GM21360 (cell line): ENCODE measurements around the gene RAD51B.

Experiments used
- ATAC-seq: cut with Tn5 transposase; IDR thresholded peaks from one replicate; pipeline ENCODE4 v1.9.1; 2021; ENCODE audit warnings: mild to moderate bottlenecking, moderate library complexity; ENCODE audit not compliant: unreplicated experiment

Gene RAD51B

DNA sequence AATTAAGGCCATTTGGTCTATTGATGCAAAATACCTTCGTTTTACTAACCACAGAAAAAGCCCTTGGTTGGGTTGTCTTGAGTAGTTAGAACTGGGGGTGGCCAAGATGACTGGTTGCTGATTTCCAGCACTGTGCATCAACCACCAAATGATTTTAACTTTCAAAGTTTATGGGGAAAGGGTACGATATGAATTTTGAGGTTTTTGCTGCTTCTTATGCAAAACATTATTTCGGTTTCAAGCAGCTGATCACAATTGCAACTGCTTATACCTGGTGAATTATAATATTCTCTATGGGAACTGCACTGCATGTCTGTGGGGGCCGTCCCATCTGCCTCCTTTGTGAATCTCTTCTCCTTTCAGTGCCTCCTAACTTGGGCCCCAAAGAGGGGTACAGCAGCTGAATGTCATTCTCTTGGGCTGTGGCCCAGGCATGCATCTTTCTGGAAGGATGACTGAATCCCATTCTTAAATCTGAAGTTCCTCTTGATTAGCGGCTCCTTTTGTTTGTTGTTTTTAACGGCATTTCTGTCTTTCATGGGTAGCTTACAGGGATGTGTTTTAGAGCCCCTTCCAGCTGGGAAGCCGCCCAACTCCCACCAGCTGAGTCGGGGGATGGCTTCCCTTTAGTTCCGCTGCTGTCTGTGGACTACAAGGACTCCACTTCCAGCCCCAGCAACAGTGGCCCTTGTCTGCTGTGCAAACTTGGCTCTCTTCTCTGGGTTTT, 493.5 kb downstream of the RAD51B start:
- ATAC-seq: peak; percentile 82

DNA sequence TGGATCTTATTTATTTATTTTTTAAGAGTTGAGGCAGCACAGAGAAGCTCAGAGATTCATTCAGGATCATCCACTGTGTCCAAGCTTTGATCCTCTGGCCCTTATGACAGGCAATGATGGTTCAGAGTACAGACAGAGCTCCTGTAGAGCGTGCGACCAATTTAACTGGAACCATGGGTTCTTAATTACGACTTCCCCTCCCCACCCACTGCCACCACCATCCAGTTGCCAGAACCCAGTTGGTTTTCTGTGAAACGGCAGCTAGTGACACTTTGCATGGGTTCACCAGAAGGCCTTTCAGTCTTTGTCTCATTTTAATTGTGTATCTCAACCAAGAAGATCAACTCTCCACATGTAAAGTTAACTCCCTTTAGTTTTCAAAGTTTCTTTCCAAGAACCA, 495.1 kb downstream of the RAD51B start:
- ATAC-seq: no peak

DNA sequence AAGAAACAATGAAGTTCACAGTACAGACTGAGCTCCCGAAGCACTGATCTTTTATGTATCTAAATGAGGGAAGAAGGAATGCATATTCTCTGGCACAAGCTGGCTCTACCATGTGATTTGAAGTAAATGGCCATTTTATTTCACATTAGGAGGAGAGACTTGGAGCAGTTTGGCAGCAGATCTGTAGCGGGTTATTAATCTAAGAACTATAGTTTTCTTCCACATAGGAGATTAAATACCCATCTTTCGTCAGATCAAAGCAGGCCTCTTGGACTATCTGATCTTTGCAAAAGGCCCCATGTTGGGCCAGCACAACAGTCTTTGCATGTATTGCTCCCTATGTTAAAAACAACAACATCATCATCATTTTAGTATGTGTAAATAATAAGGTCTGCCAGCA, 495.5 kb downstream of the RAD51B start:
- no peak for ATAC-seq

DNA sequence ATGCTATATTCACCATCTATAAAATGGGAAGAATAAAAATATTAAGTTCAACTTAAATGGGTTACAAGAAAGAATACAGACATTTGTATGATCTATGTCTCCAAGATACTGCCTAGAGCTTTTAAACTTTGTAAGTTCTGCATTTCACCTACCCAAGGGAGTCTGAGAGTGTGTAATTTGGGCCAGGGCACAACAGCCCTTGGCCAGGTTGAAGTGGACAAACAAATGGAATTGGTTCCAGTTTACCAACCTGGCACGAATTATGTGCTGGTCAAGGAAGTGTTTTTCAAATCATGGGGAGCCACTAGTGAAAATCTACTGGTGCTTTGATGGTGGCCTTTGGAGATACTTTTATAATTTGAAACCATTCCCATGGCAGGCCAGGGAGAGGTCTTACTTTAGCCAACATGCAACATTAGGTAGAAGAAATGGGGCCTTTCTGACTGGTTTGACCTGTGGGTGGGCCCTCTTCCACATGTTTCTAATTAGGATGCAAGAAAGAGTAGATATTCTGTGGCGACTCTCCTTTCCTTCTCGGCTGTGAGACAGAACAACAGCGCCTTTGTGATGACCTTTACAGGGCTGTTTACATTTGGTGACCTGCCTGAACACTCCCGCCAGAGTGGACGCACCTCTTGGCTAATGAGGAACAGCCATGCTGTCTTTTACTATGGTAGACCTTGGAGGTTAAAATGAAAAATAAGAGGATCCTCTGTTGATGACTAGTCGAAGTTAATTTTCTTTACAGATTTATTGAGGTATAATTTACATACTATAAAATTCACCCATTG, 496.7 kb downstream of the RAD51B start:
- ATAC-seq: no peak

DNA sequence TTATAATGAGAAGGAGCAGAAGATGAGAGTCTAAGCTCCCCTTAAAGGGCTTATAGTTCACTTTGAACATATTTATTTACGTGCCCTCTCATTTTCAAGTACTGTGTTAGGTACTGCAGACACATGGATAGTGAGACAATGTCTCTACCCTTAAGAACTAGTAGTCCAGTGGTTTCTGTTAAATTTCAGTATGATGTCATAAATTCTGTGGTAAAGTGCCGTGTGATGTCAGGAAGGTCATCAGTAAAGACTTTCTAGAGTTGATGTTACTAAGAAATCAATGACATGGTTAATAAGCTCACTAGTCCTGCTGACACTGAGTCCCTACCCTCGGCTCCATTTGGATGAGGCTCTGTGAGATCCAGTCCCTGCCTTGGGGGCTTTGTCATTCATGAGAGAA, 497.7 kb downstream of the RAD51B start:
- ATAC-seq: no peak

DNA sequence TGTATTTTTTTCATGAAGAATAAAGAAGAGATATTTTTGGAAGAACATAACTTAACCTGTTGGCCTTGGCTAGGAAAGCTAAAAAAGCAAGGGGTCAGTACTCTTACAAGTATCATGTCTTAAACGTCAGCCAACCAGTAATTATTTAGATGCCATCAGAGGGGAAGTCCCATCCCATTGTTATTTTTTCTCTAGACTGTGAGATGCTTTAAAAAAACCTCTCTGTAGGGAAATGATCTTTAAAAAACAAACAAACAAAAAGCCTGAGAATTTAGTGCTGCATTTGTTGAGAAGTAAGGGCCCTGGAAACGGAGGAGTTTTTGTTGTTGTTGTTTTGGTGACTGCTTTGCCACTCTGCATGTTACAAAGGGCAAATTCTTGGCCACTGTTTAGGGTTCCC, 499.2 kb downstream of the RAD51B start:
- no peak for ATAC-seq

DNA sequence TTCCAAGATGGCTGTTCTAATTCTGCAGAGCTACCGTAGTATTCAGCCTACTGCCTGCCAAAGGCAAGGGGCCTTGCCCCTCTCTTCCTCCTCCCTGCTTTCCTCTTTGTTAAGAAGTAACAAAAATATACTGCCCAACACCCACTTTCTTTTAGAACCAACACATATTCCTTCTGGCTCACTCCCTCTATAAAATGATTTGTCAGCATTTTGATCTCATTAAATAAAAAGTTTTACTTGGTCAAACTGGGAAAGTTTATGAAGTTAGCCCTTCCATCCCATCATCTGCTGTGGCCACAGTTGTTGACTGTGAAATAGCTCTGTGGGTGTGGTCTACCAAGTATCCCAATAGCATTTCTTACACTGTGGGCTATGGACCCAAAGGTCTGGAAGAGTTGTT, 500.9 kb downstream of the RAD51B start:
- ATAC-seq: no peak

DNA sequence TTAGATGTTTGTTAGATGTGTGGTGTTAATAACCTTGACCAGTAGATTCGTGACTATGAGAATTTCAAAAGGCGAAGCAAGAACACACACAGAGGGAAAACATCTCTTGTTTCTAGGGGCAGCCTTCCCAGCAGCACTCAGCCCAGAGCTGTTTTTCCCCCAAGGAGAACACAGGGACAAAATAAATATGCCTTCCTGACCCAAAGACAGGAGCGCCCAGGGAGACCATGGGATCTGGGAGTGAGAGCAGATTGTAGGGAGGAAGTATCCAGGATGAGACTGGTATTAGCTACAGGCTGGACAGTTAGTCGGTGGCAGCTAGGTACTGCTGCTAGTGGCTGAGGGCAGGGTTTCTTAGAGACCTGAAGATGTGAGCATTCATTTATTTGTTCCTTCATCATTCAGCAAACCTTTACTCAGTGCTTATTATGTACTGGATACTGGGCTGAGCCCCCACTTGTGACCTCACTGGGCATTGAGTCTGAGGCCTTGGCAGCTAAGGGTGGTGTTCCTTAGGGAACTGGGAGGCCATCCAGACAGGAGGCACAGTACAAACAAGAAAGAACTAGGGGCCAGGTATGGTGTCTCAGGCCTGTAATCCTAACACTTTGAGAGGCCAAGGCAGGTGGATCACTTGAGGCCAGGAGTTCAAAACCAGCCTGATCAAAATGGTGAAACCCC, 503.5 kb downstream of the RAD51B start:
- no peak for ATAC-seq

DNA sequence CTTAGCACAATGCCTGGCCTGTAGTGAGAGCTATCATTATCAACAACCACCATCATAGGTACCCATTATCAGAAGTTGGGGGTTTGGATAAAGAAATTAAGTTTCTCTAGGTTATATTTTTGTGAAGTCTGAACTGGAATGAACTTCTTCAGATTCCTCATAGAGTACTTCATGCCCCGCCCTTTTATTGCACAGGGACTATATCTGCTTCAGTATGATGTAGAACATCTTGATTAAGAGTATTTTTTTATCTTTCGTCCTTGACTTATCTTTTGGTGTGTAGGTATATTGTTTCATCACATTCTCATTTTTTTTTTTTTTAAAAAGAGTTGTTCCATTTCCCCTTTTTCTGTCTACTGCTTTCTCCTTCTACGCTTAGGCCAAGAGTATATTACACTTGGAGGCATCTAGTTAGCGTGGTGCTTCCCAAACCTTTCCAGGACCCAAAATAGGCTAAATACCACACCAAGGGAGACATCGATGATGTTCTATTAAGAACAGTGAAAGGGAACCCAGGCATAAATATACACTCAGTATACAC, 505.8 kb downstream of the RAD51B start:
- ATAC-seq: no peak

DNA sequence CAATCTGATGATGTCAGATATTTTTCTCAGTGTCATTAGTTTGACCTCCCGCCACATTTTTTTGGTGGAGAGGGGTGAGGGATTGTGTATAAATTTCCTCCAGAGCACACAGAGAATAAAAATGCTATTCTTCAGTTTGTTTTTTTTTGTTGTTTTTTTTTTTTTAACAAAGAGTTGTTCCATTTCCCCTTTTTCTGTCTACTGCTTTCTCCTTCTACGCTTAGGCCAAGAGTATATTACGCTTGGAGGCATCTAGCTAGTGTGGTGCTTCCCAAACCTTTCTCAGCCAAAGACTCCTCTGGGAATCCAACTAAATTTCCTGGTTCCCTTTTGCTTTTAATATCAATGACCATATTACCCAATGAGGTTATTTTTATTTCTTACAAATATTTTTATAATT, 507.7 kb downstream of the RAD51B start:
- no peak for ATAC-seq

DNA sequence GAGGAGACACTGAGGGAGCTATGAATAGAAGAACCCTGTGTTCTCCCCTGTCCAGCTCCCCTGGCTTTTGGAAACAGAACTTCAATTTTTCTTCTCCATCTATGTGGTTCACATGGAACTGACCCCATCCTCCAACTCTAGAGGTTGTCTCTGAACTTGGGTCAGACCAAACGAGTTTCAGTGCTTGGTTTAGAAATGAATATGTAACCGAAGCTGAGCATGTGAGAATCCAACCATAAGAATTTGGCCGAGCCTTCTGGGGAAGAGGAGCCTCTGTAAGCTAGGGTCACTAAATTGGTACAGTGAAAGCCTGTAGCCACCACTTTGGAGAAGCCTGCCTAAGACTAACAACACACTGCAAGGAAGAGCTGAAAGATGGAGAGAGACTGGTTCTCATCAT, 508.9 kb downstream of the RAD51B start:
- peak; percentile 62 for ATAC-seq

DNA sequence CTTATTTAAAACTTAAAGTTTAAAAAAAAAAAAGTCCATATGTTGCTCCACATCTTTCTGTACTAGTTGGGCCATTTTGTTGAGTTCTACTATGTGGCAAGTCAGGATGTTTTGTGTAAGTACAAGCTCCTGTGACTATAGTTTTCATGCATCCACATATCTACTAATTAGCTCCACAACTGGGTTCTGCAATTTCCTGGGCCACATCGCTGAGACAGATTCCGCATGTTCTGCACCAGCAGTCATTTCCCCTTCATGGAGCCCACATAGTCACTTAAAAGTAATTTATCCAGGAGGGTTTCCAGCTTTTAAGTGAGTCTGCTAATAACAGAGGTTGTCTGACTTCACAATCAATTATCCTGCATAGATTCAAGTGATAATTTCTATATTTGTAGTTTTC, 511.8 kb downstream of the RAD51B start:
- no peak for ATAC-seq

DNA sequence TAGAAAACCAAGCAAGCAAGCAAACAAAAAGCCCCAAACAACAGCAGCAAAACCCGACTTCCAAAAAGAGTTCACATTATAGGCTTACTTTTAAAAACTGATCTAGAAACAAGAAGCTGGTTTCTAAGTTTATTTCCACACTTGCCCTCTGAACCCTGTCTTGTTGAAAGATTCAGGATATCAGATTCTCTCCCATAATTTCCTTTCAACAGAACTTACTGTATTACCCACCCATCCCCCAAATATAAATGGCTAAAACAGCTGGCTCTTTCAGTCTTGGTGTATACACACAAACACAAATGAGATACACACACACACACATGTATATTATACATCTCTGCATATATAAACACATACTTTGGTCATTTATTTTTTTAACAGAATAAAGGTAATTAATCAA, 512.4 kb downstream of the RAD51B start:
- ATAC-seq: no peak

DNA sequence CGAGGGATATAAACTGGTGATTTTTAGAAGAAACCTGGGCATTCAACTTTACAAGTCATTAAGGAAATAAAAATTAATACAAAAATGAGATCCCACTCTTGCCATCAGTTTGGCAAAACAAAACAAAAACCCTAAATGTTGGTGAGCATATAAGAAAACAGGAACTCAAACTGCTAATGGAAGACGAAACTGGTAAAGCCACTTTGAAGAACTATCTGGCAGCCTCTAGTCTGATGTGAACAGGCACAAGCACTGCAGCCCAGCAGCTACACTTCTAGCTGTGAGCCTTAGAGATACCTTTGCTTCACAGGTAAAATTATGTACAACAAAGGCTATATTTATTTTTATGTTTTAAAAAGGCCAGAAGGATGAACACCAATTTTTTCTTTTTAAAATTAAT, 513.7 kb downstream of the RAD51B start:
- ATAC-seq: no peak

DNA sequence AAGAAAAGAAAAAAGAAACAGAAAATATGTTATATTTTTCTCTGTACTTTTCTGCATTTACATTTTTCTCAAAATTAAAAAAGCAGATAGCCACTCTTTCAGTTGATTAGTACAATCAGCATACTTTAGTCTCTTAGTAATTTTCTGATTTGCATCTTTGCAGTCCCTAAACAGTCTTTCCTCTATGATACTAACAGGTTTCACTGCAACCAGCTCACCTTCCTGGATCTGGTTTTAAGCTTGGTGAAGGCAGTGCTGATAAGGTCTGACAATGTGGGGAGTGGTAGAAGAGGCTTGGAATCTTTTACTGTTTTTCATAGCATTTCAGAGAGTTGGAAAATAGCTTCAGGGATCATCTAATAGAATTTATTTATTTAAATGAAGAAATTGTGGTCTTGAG, 515.7 kb downstream of the RAD51B start:
- no peak for ATAC-seq

DNA sequence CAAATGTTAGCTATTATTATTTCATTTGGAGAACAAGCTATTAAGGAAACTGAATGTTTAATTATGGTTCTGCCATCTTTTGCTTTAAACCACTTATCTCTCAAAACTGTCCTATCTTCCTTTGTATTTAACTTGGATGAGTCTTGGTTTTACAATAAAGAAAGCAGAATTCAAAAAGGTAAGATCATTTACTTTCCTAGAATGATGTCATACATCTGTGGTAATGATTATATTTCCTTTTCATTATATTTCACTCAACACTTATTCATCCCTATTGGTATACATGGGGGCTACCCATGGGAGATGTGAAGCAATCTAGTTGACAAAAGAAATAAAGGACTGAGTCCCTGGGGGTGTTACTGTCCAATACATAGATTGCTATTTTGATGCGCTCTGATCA, 516.6 kb downstream of the RAD51B start:
- no peak for ATAC-seq

DNA sequence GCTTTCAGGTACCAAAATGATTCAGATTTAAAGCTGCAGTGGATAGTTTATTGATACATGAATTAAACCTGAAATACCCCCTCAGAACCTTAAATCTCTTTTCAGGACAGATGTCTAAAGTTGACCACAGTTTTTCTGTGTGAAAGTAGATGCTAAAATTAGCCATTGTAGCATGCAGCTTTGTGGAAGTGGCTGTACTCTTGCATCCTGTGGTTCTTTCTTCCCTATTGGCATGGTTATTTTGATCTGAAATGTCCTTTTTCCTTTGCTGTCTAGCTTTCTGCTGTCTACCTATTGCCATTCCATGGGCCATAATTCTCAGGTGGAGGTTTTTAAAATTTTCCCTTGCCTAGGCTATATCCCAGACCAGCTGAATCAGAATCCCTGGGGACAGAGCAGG, 517.7 kb downstream of the RAD51B start:
- ATAC-seq: no peak

DNA sequence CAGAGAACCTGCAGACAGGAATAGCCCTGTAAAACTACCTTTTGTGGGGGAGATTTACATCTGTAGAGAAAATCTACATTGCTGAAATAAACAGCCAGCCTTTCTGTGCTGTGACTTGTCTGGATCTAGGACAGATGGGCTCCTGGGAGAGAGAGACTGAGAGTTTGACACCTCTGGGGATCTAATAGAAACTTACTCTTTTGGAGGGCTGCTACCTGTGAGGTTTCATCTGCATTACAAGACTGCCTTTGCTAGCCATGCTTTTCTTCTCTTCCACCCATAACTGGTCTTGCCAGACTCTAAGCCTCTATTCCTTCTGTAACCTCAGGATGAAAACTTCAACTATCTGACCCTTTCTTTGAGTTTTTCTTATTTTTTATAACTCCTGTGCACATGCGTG, 520.7 kb downstream of the RAD51B start:
- ATAC-seq: no peak

DNA sequence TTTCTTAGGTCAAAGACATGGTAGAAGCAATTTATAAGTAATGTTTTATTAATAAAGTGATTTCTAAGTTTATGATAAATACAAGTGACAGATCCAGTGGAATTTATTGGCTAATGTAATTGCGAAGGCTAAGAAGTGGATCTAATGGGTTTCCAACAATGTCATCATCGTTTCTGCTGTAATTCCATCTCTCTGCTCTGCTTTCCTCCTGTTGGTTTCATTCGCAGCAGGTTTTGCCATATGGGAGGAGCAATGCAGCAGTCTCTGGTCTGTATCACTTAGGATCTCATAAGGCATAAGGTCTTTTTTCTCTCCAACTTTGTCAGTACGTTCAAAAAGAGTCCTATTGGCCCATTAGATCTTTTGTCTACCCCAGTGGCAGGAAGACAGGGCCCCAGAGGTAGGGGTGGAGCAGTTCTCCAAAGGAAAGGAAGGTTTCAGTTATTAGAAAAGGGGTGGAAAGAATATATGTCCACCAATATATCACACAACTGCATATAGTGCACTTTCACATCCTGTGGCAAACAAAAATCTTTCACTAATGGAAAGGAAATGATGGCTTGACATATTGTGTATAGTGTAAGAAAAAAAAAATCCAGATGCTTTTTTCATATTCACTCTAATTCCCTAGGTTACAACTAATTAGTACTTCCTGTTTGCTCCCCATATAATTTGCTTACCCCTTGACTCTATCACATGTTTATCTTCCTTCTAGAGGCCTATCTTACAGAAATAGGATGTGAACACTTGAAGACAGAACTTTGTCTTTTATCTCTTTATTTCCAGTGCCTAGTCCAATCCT, 522.0 kb downstream of the RAD51B start:
- no peak for ATAC-seq

DNA sequence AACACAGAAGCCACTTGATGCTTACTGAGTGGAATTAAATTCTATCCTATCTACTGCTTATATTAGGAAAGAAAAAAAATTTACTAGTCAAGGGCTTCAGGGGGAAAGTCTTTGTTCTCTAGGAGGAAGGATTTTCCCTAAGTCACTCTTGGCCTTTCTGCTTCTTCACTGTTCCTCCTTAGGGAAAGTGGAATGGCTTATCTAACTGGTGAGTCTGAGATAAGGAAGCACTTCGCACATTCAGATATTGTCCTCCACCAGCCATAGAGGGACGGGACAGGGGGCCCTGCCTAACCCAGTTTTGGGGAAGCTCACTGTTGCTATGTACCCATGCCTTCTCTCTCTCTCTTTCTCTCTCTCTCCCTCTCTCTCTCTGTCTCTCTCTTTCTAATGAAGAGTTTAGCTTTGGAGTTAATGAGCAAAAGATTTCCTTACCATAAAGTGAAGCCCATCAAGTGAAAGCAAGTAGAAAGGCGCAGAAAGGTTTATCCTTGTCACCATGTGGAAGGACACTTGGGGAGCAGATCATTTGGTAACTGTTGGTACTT, 522.7 kb downstream of the RAD51B start:
- ATAC-seq: no peak
